CD14-positive monocyte (primary cell): ENCODE measurements around the gene NLGN1. TPM values are rescaled to one million over a fixed set of nuclear protein-coding genes. Genes with fewer than 3 reads are reported as not detected.

Experiments
- DNase-seq, 3 donors: peaks; one replicate each; pipeline ENCODE4 v3.0.0-alpha.2; 2011 to 2022
- H2AFZ ChIP-seq: 2 replicates; pipeline ENCODE4 v1.6.0; 2012; ENCODE audit warnings: mild to moderate bottlenecking, low read depth, low read length, inconsistent platforms; ENCODE audit not compliant: insufficient read depth, poor library complexity, severe bottlenecking
- H3K27ac ChIP-seq, 2 donors: 1 replicate in 1 of 2; 2 replicates in 1 of 2; pipeline ENCODE4 v1.5.1; 2012 to 2013; ENCODE audit warnings: low read length in 2 of 2, control low read depth in 1 of 2, inconsistent platforms in 1 of 2, low read depth in 1 of 2, mild to moderate bottlenecking in 1 of 2
- H3K27me3 ChIP-seq, 2 donors: one replicate each; pipeline versions ENCODE4 v1.6.0 to v1.6.1; 2011 to 2013; ENCODE audit warnings: low read length in 2 of 2; ENCODE audit not compliant: control insufficient read depth in 2 of 2, insufficient read depth in 2 of 2
- H3K36me3 ChIP-seq, 2 donors: replicated peaks in 1 of 2; 1 replicate in 1 of 2; 2 replicates in 1 of 2; pipeline versions ENCODE4 v1.5.1 to v1.6.1; 2012 to 2013; ENCODE audit warnings: low read length in 2 of 2, control low read depth in 1 of 2, inconsistent platforms in 1 of 2, mild to moderate bottlenecking in 1 of 2; ENCODE audit not compliant: insufficient read depth in 2 of 2, control insufficient read depth in 1 of 2
- H3K4me1 ChIP-seq, 2 donors: 1 replicate in 1 of 2; 2 replicates in 1 of 2; pipeline versions ENCODE4 v1.5.1 to v1.6.1; 2012 to 2013; ENCODE audit warnings: low read length in 2 of 2, control low read depth in 1 of 2, inconsistent platforms in 1 of 2, mild to moderate bottlenecking in 1 of 2, moderate library complexity in 1 of 2; ENCODE audit not compliant: insufficient read depth in 2 of 2, control insufficient read depth in 1 of 2
- H3K4me2 ChIP-seq: replicated peaks from 2 replicates; pipeline ENCODE3; 2012; ENCODE audit warnings: low read length, moderate library complexity, mild to moderate bottlenecking; ENCODE audit not compliant: poor library complexity, severe bottlenecking; ENCODE audit errors: extremely low read depth
- H3K4me3 ChIP-seq, 3 experiments: fragments of 200-600 bp in 1 of 3; sonication (generic) in 1 of 3; replicated peaks in 1 of 3; 1 replicate in 2 of 3; 2 replicates in 1 of 3; pipeline ENCODE4 v1.5.1; 2011 to 2013; ENCODE audit warnings: low read length in 3 of 3, mild to moderate bottlenecking in 3 of 3, control low read depth in 2 of 3, low read depth in 2 of 3, inconsistent platforms in 1 of 3, moderate library complexity in 1 of 3
- H3K79me2 ChIP-seq: 2 replicates; pipeline ENCODE4 v1.6.0; 2012; ENCODE audit warnings: mild to moderate bottlenecking, control low read depth, inconsistent platforms, low read length, moderate library complexity; ENCODE audit not compliant: insufficient read depth
- H3K9ac ChIP-seq: 2 replicates; pipeline ENCODE4 v1.6.0; 2017; ENCODE audit warnings: low read length, mild to moderate bottlenecking; ENCODE audit not compliant: insufficient read depth, poor library complexity, severe bottlenecking
- H3K9me3 ChIP-seq, 2 donors: replicated peaks in 1 of 2; 1 replicate in 1 of 2; 2 replicates in 1 of 2; pipeline versions ENCODE4 v1.5.1 to v1.6.1; 2012 to 2013; ENCODE audit warnings: low read length in 2 of 2, control low read depth in 1 of 2; ENCODE audit not compliant: control insufficient read depth in 1 of 2, insufficient read depth in 1 of 2
- H4K20me1 ChIP-seq: 2 replicates; pipeline ENCODE4 v1.6.0; 2012; ENCODE audit warnings: mild to moderate bottlenecking, low read length, control low read depth, moderate library complexity; ENCODE audit not compliant: insufficient read depth
- H3K27ac Mint-ChIP-seq, 7 donors: one replicate each; pipeline ENCODE4 v1.8.0; 2020; ENCODE audit warnings: mild to moderate bottlenecking in 7 of 7, mixed read lengths in 7 of 7, moderate library complexity in 6 of 7, inconsistent platforms in 2 of 7
- H3K27me3 Mint-ChIP-seq, 3 donors: one replicate each; pipeline ENCODE4 v1.8.0; 2021 to 2022; ENCODE audit warnings: low read depth in 3 of 3, mild to moderate bottlenecking in 3 of 3, mixed read lengths in 3 of 3, moderate library complexity in 3 of 3, inconsistent platforms in 1 of 3
- H3K36me3 Mint-ChIP-seq, 2 donors: one replicate each; pipeline ENCODE4 v1.8.0; 2020; ENCODE audit warnings: mixed read lengths in 2 of 2, inconsistent platforms in 1 of 2, mild to moderate bottlenecking in 1 of 2
- H3K4me1 Mint-ChIP-seq: one replicate; pipeline ENCODE4 v1.8.0; 2020; ENCODE audit warnings: mild to moderate bottlenecking, mixed read lengths
- H3K4me3 Mint-ChIP-seq, 2 donors: one replicate each; pipeline ENCODE4 v1.8.0; 2020; ENCODE audit warnings: mild to moderate bottlenecking in 2 of 2, mixed read lengths in 2 of 2, moderate library complexity in 1 of 2
- H3K9me3 Mint-ChIP-seq, 7 donors: one replicate each; pipeline ENCODE4 v1.8.0; 2020 to 2022; ENCODE audit warnings: mixed read lengths in 7 of 7, mild to moderate bottlenecking in 6 of 7, moderate library complexity in 6 of 7, inconsistent platforms in 2 of 7
- CTCF ChIP-seq: fragments of 200-600 bp; IDR thresholded peaks from one replicate; pipeline ENCODE4 v1.8.0; 2022; ENCODE audit warnings: antibody characterized with exemption, mild to moderate bottlenecking
- WGBS: methylation state at CpG from one replicate; pipeline ENCODE4 v1.1.5; 2013; ENCODE audit warnings: missing lambda C conversion rate; ENCODE audit not compliant: insufficient coverage; 5-methylcytosine and 5-hydroxymethylcytosine counted together
- intact Hi-C, 2 donors: fragments of 100-400 bp; cut with micrococcal nuclease; formaldehyde crosslinking; loops; one replicate each; pipeline versions ENCODE4 v1.15.0 to v1.15.1; 2023
- polyA plus RNA-seq, 3 donors: library from polyadenylated mRNA; depleted of rRNA in 1 of 3; unstranded in 2 of 3; stranded (reverse) in 1 of 3; fragments of 300-500 nt in 2 of 3; fragments of >200 nt in 1 of 3; fragmentation: Illumina TruSeq in 2 of 3; gene quantifications; 1 replicate in 2 of 3; 2 replicates in 1 of 3; pipeline ENCODE4 v1.2.3, GENCODE V29; 2012 to 2021

Gene NLGN1
- polyA plus RNA-seq, 3 donors = not detected

GRCh38 chr3:173814809-173815208 lies 417.3 kb downstream of the NLGN1 start:
- no peaks in the 10 kb centered on the region for H3K36me3 Mint-ChIP-seq
- no peak for TF ChIP-seq CTCF
- no peaks in the 10 kb centered on the region for H3K4me1 Mint-ChIP-seq
- H3K36me3 ChIP-seq = no peaks in the 10 kb centered on the region
- no peak overlapping the region for H3K27ac ChIP-seq
- DNase-seq = no peak
- H3K27me3 Mint-ChIP-seq = no peaks in the 10 kb centered on the region
- H3K4me3 Mint-ChIP-seq = no peak overlapping the region
- H3K27me3 ChIP-seq = no peaks in the 10 kb centered on the region
- no peak overlapping the region for H3K4me2 ChIP-seq
- no peaks in the 10 kb centered on the region for H3K79me2 ChIP-seq
- no peak overlapping the region for H3K4me3 ChIP-seq
- peaks cover 0 to 4% of the 10 kb centered on the region in 2 donors for H3K9me3 ChIP-seq
- no peak overlapping the region for H3K27ac Mint-ChIP-seq
- intact Hi-C loops = no loop called here
- no peaks in the 10 kb centered on the region for H4K20me1 ChIP-seq
- no CpG with 5 or more reads among the region's 3 CpGs for WGBS
- no peak overlapping the region for H2AFZ ChIP-seq
- no peaks in the 10 kb centered on the region for H3K4me1 ChIP-seq
- peaks cover 2 to 7% (median 5%) of the 10 kb centered on the region in 7 donors for H3K9me3 Mint-ChIP-seq
- no peak overlapping the region for H3K9ac ChIP-seq

GRCh38 chr3:173819368-173819767 lies 421.8 kb downstream of the NLGN1 start:
- no peak for DNase-seq
- no peak overlapping the region for H3K27ac Mint-ChIP-seq
- Histone ChIP-seq H3K4me1 (no peaks in the 10 kb centered on the region), H3K4me2 (no peak overlapping the region), H3K27me3 (no peaks in the 10 kb centered on the region), H2AFZ (no peak overlapping the region), H3K9ac (no peak overlapping the region), H3K4me3 (no peak overlapping the region), H4K20me1 (no peaks in the 10 kb centered on the region), H3K79me2 (no peaks in the 10 kb centered on the region), H3K36me3 (no peaks in the 10 kb centered on the region), H3K27ac (no peak overlapping the region), H3K9me3 (peaks cover 0 to 3% of the 10 kb centered on the region in 2 donors)
- no peak for TF ChIP-seq CTCF
- no peak overlapping the region for H3K4me3 Mint-ChIP-seq
- intact Hi-C loops = no loop called here
- 83% methylated on average over 4 of the region's 5 CpGs for WGBS
- H3K27me3 Mint-ChIP-seq = no peaks in the 10 kb centered on the region
- peaks cover 0 to 6% (median 3%) of the 10 kb centered on the region in 7 donors for H3K9me3 Mint-ChIP-seq
- no peaks in the 10 kb centered on the region for H3K4me1 Mint-ChIP-seq
- no peaks in the 10 kb centered on the region for H3K36me3 Mint-ChIP-seq
